Measurements from ENCODE around the gene GPC4.

- TF ChIP-seq CTCF (IDR thresholded peaks at IDR 0.05; ENCODE audit: extremely low read depth in 1 of 2, insufficient read depth in 1 of 2, low read depth in 1 of 2, low read length in 2 of 2) (no peak), EZH2 (IDR thresholded peaks at IDR 0.05; ENCODE audit: borderline replicate concordance, low read depth, low read length, severe bottlenecking) (no peak), POLR2A (IDR thresholded peaks at IDR 0.05; ENCODE audit: low read depth, low read length) (no peak), POLR2AphosphoS5 (IDR thresholded peaks at IDR 0.05; ENCODE audit: insufficient read depth, low read depth, low read length) (no peak), JUN (IDR thresholded peaks at IDR 0.05; ENCODE audit: borderline replicate concordance, insufficient read depth, insufficient read length, low read depth) (no peak), MAX (IDR thresholded peaks at IDR 0.05; ENCODE audit: insufficient read depth, insufficient read length) (no peak), FOS (IDR thresholded peaks at IDR 0.05; ENCODE audit: borderline replicate concordance, insufficient read depth, low read length) (no peak), GATA2 (IDR thresholded peaks at IDR 0.05; ENCODE audit: insufficient read depth, insufficient read length, low read depth, low read length) (no peak), MYC (IDR thresholded peaks at IDR 0.05; ENCODE audit: low read depth, low read length) (no peak)
Measured at GRCh38 chrX:133321451-133321850, 93.8 kb downstream of the GPC4 start.

Measured in endothelial cell of umbilical vein (primary cell).